Mesothelial cell of epicardium (in vitro differentiated cells): ENCODE data around the gene ATRNL1. TPM values are rescaled to one million over a fixed set of nuclear protein-coding genes. Genes with fewer than 3 reads are reported as not detected.

Experiments used
- DNase-seq, 2 experiments: peaks; one replicate each; pipeline ENCODE4 v3.0.0; 2021; ENCODE audit warnings: low spot score in 2 of 2; ENCODE audit not compliant: unreplicated experiment in 2 of 2
- H3K27ac Mint-ChIP-seq: 2 replicates; pipeline ENCODE4 v1.8.0; 2021; ENCODE audit warnings: mixed read lengths
- H3K27me3 Mint-ChIP-seq: 2 replicates; pipeline ENCODE4 v1.8.0; 2021; ENCODE audit warnings: low read depth, mixed read lengths
- H3K36me3 Mint-ChIP-seq: 2 replicates; pipeline ENCODE4 v1.8.0; 2021; ENCODE audit warnings: mixed read lengths
- H3K4me1 Mint-ChIP-seq: 2 replicates; pipeline ENCODE4 v1.8.0; 2021; ENCODE audit warnings: mixed read lengths
- H3K4me3 Mint-ChIP-seq: 2 replicates; pipeline ENCODE4 v1.8.0; 2021; ENCODE audit warnings: mild to moderate bottlenecking, moderate library complexity, mixed read lengths
- H3K9me3 Mint-ChIP-seq: 2 replicates; pipeline ENCODE4 v1.8.0; 2021; ENCODE audit warnings: mixed read lengths
- total RNA-seq: library from RNA; stranded (reverse); gene quantifications from 3 replicates; pipeline ENCODE4 v1.2.1, GENCODE V29; 2021
- TF ChIP-seq, protein P1 (sequence below): fragments of 200-600 bp; sonication (generic); IDR thresholded peaks from one replicate; pipeline ENCODE4 v1.5.0; 2021; ENCODE audit warnings: antibody characterized with exemption; ENCODE audit not compliant: unreplicated experiment

The ATRNL1 gene
- total RNA-seq, 1 donor from 2014 or later: 39.6 TPM

DNA sequence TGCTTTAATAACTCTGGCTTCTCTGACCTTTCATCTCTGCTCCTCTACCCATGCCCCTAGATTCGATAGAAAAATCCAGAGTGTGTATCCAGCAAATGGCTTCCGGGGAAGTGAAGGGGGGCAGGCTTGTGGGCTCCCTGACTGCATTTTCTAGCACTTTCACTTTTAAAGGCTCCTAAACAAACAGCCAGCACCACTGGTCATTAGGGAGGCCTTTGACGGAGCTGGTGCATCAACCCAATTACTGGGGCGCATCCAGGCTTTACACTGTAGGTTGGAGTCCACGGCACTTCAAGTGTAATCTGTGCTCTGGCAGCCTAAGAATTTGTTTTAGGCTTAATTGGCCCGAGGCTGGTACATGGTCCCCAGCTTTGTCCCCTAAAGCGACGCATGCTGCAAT is 887.9 kb downstream of the ATRNL1 start:
- Mint-ChIP-seq H3K36me3 (peaks cover 5% of the 10 kb centered on the region), H3K4me1 (peaks cover 23% of the 10 kb centered on the region), H3K9me3 (peaks cover 18% of the 10 kb centered on the region), H3K27me3 (peaks cover 24% of the 10 kb centered on the region), H3K27ac (no peak overlapping the region), H3K4me3 (no peak overlapping the region)
- no peak for DNase-seq
- TF ChIP-seq, protein P1, sequence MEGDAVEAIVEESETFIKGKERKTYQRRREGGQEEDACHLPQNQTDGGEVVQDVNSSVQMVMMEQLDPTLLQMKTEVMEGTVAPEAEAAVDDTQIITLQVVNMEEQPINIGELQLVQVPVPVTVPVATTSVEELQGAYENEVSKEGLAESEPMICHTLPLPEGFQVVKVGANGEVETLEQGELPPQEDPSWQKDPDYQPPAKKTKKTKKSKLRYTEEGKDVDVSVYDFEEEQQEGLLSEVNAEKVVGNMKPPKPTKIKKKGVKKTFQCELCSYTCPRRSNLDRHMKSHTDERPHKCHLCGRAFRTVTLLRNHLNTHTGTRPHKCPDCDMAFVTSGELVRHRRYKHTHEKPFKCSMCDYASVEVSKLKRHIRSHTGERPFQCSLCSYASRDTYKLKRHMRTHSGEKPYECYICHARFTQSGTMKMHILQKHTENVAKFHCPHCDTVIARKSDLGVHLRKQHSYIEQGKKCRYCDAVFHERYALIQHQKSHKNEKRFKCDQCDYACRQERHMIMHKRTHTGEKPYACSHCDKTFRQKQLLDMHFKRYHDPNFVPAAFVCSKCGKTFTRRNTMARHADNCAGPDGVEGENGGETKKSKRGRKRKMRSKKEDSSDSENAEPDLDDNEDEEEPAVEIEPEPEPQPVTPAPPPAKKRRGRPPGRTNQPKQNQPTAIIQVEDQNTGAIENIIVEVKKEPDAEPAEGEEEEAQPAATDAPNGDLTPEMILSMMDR: no peak

DNA sequence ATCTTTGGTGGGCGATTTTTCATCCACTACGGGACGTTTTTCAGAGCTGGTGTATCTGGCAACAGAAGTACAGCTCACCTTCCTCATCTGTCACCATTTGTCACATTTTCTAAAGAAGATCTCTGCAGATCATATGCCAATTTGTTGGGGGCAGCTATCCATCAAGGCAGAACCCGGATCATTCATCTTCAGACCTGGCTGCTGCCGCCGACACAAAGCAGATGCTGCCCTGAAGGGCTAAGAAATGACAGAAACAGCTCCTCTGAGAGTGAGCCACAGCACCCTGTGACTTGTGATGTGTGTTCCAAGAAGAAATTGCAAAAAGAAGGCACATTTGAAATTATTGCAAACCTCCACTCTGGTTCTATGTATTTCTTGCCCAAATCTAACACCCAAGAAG is 888.9 kb downstream of the ATRNL1 start:
- Mint-ChIP-seq H3K9me3 (peaks cover 26% of the 10 kb centered on the region), H3K4me1 (peaks cover 23% of the 10 kb centered on the region), H3K27me3 (peaks cover 18% of the 10 kb centered on the region), H3K4me3 (no peak overlapping the region), H3K36me3 (peaks cover 10% of the 10 kb centered on the region), H3K27ac (no peak overlapping the region)
- no peak for DNase-seq
- TF ChIP-seq, protein P1: no peak

DNA sequence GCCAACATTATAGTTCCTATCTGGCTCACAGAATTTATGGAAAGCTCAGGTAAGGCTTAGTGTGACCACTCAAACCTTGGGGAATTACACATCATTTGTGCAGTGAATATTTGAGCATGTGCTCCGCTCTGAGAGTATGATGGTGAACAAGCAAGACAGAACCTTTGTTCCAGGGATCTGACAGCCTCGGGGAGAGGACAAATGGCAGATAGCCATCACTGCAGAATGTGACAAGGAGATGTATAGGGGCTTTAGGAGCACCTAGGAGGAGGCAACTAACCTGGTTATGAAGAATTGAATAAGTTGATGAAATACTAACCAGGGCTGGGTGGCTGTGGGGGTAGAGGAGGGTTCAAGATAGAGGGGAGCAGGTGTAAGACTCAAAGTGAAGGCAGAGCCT is 889.4 kb downstream of the ATRNL1 start:
- Mint-ChIP-seq H3K9me3 (peaks cover 30% of the 10 kb centered on the region), H3K27me3 (peaks cover 13% of the 10 kb centered on the region), H3K27ac (no peak overlapping the region), H3K4me3 (no peak overlapping the region), H3K36me3 (peaks cover 11% of the 10 kb centered on the region), H3K4me1 (peaks cover 23% of the 10 kb centered on the region)
- TF ChIP-seq, protein P1: no peak
- DNase-seq: no peak

DNA sequence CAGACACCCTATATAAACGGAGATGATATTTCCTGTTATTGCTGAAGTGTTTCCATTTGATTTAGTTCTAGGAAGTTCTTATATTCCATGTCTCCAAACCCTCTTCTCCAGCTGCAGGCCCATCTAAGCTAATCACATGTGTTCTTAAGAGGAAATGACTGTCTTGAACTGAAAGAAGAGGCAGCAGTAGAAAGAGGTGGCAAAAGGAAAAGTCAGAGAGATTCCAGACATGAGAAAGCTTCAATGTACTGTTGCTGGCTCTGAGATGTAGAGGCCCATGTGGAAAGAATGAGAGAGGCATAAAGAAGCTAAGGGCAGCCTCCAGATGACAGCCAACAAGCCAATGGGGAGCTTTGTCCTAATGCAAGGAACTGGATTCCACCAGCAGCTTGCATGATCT is 892.6 kb downstream of the ATRNL1 start:
- no peak for DNase-seq
- peaks cover 12% of the 10 kb centered on the region for H3K27me3 Mint-ChIP-seq
- H3K9me3 Mint-ChIP-seq: peaks cover 40% of the 10 kb centered on the region
- H3K36me3 Mint-ChIP-seq: peaks cover 11% of the 10 kb centered on the region
- H3K4me3 Mint-ChIP-seq: no peak overlapping the region
- peaks cover 17% of the 10 kb centered on the region for H3K4me1 Mint-ChIP-seq
- TF ChIP-seq, protein P1: no peak
- H3K27ac Mint-ChIP-seq: no peak overlapping the region

DNA sequence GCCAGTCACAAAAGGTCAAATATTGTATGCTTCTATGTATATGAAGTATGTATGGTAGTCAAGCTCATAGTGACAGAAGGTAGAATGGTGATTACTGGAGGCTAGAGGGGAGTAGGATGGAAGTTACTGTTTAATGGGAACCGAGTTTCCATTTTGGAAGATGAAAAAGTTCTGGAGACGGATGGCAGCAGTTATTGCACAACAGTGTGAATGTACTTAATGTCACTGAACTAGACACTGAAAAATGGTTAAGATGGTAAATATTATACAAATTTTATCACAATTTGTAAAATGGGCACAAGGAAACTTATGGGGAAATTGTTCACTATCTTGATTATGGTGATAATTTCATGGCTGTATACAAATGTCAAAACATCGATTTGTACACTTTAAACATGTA is 895.2 kb downstream of the ATRNL1 start:
- no peak for DNase-seq
- peaks cover 17% of the 10 kb centered on the region for H3K27me3 Mint-ChIP-seq
- H3K4me1 Mint-ChIP-seq: no peaks in the 10 kb centered on the region
- H3K9me3 Mint-ChIP-seq: peaks cover 40% of the 10 kb centered on the region
- no peak overlapping the region for H3K4me3 Mint-ChIP-seq
- no peak overlapping the region for H3K27ac Mint-ChIP-seq
- peaks cover 11% of the 10 kb centered on the region for H3K36me3 Mint-ChIP-seq
- TF ChIP-seq, protein P1: no peak

DNA sequence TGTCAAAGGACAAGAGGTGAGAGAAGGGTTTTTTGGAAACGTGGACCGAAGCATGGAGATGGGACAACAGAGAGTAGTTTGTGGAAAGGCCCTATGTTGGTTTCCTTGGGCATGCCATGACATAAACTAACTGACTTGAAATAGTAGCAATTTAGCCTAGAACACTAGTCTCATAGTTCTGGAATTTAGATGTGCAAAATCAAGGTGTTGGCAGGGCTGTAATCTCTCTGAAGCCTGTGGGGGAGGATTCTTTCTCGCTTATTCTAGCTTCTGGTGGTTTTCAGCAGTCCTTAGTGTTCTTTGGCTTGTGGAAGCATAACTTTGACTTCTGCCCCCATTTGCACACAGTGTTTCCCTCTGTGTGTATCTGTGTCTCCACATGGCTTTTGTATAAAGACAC is 896.5 kb downstream of the ATRNL1 start:
- H3K4me1 Mint-ChIP-seq: no peaks in the 10 kb centered on the region
- H3K36me3 Mint-ChIP-seq: peaks cover 7% of the 10 kb centered on the region
- H3K27ac Mint-ChIP-seq: no peak overlapping the region
- H3K27me3 Mint-ChIP-seq: peaks cover 23% of the 10 kb centered on the region
- TF ChIP-seq, protein P1: no peak
- peaks cover 32% of the 10 kb centered on the region for H3K9me3 Mint-ChIP-seq
- no peak overlapping the region for H3K4me3 Mint-ChIP-seq
- DNase-seq: no peak
